ENCODE measurements around the gene RIGI. TPM values are rescaled to one million over a fixed set of nuclear protein-coding genes. Genes with fewer than 3 reads are reported as not detected.

Gene RIGI
- total and polyA plus RNA-seq, 8 donors, result 1.7 to 14.9 (median 3.5) TPM

DNA sequence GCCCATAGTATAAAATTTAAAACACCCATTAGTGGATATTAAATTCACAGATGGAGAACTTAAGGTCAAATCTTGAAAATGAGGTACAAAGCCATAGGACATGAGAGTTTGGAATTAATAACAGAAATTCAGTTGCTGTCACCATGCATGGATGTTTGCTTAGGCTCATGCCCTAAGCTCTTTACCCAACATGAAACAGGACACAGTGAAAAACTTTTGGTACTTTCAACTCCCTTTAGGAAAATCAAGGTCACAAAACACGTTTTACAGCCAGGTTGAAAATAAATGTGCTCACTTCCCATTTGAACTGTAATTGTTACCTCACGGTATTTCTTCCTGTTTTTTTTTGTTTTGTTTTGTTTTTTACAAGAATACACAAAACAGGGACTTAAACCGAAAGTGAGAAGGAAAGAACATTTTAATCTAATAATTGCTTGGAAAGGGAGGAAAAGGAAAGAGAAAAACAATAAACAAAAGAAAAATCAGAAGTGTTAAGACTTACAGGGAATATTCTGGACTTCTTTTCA, 32.5 kb upstream of the RIGI start:
- no peaks in the 10 kb centered on the region for H3K9me3 ChIP-seq
- H3K4me3 ChIP-seq, result no peak overlapping the region
- 56 to 74% (median 66%) methylated on average over 3 of the region's 3 CpGs for WGBS, 5 donors
- peak overlapping the region in 2 of 5 donors; percentile 11 to 43 for H3K27ac ChIP-seq
- DNase-seq, result no peak
- H3K36me3 ChIP-seq, result no peaks in the 10 kb centered on the region
- no peaks in the 10 kb centered on the region for H3K27me3 ChIP-seq
- H3K4me1 ChIP-seq, result peaks cover 0 to 18% (median 4%) of the 10 kb centered on the region in 4 donors
- intact Hi-C loops (cut with DNase I; ENCODE audit: low total_unique reads), result no loop called here
- TF ChIP-seq POLR2AphosphoS5 (IDR thresholded peaks at IDR 0.05) (no peak), POLR2A (IDR thresholded peaks at IDR 0.05) (no peak), EP300 (IDR thresholded peaks at IDR 0.05) (no peak)
- TF ChIP-seq, protein P1, sequence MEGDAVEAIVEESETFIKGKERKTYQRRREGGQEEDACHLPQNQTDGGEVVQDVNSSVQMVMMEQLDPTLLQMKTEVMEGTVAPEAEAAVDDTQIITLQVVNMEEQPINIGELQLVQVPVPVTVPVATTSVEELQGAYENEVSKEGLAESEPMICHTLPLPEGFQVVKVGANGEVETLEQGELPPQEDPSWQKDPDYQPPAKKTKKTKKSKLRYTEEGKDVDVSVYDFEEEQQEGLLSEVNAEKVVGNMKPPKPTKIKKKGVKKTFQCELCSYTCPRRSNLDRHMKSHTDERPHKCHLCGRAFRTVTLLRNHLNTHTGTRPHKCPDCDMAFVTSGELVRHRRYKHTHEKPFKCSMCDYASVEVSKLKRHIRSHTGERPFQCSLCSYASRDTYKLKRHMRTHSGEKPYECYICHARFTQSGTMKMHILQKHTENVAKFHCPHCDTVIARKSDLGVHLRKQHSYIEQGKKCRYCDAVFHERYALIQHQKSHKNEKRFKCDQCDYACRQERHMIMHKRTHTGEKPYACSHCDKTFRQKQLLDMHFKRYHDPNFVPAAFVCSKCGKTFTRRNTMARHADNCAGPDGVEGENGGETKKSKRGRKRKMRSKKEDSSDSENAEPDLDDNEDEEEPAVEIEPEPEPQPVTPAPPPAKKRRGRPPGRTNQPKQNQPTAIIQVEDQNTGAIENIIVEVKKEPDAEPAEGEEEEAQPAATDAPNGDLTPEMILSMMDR (IDR thresholded peaks at IDR 0.05), result no peak

DNA sequence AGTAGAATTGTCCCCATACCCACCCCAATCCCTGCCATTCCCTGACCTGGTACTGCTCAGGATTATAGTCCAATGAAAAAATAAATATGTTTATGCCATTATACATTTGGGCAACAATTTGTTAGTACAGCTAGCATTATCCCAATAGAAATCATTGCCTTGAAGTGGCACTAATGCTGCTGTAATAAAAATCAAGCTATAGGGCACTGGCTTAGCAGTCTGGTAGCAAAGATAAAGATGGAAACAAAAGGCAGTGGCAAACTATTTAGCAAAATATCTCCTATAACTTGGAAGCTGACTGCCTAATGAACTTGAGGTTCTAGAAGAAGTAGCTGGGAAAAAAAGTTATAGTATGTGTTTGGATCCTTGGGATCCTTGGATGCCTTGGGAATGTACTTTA, 28.6 kb upstream of the RIGI start:
- Histone ChIP-seq H3K4me1 (peaks cover 12 to 35% (median 19%) of the 10 kb centered on the region in 4 donors), H3K36me3 (no peaks in the 10 kb centered on the region), H3K9me3 (no peaks in the 10 kb centered on the region), H3K4me3 (no peak overlapping the region), H3K27ac (no peak overlapping the region), H3K27me3 (no peaks in the 10 kb centered on the region)
- intact Hi-C loops (cut with DNase I; ENCODE audit: low total_unique reads), result no loop called here
- DNase-seq, result no peak
- TF ChIP-seq POLR2A (IDR thresholded peaks at IDR 0.05) (no peak), POLR2AphosphoS5 (IDR thresholded peaks at IDR 0.05) (no peak), EP300 (IDR thresholded peaks at IDR 0.05) (no peak)
- TF ChIP-seq, protein P1 (IDR thresholded peaks at IDR 0.05), result no peak

GRCh38 chr9:32554107-32554506, 28.1 kb upstream of the RIGI start:
- 81 to 86% (median 84%) methylated on average over 2 of the region's 2 CpGs for WGBS, 5 donors
- no peaks in the 10 kb centered on the region for H3K9me3 ChIP-seq
- no peak overlapping the region for H3K4me3 ChIP-seq
- H3K27ac ChIP-seq, result no peak overlapping the region
- no peaks in the 10 kb centered on the region for H3K27me3 ChIP-seq
- peak in 1 of 2 donors; percentile 7 for DNase-seq
- H3K36me3 ChIP-seq, result no peaks in the 10 kb centered on the region
- TF ChIP-seq POLR2AphosphoS5 (IDR thresholded peaks at IDR 0.05) (no peak), EP300 (IDR thresholded peaks at IDR 0.05) (no peak), POLR2A (IDR thresholded peaks at IDR 0.05) (no peak)
- TF ChIP-seq, protein P1 (IDR thresholded peaks at IDR 0.05), result no peak
- H3K4me1 ChIP-seq, result peaks cover 16 to 37% (median 22%) of the 10 kb centered on the region in 4 donors
- intact Hi-C loops (cut with DNase I; ENCODE audit: low total_unique reads), result no loop called here

DNA sequence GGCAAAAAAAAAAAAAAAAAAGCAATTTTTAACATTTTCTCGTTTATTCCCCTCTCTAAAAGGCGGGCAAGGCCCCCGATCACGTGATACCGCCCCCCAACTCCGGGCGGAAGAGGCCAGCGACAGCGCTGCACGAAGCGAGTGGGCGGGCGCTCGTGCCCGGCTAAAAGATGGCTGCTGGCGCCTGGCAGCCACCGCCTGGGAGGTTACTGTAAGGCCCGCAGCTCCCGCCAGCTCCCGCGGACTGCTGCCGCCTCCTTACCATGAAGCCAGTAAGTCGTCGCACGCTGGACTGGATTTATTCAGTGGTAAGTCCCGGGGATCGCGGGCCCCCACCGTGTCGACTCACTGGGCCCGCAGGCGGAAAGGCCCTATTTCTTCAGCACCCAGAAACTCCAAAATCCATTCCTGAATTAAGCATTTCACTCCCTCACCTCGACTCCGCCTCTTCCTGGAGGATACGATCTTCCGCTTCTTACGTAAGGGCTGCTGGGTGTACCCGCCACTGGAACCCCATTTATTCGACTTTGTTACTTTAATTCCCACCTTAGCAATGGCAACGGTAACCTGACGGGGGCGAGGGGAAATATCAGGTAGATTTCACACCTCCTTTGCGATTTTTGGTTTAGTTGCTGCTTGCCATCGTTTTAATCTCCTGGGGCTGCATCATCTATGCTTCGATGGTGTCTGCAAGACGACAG, 26.3 kb upstream of the RIGI start, which contains the start of the genes SMIM27 and TOPORS:
Gene SMIM27 (plus strand): TSS at position 156 of the 701 bp plus-strand sequence. CDS start 108 bp downstream, at position 264.
Gene TOPORS (minus strand): TSS at position 415 of the 701 bp plus-strand sequence. CDS start 150 bp downstream, at position 265.
- peak within 1 kb of the TSS; percentile 96 to 100 (median 97) for H3K27ac ChIP-seq
- H3K4me3 ChIP-seq, result peak within 1 kb of the TSS; percentile 59 to 88 (median 74)
- H3K4me1 ChIP-seq, result peaks cover 16 to 42% (median 30%) of the 10 kb centered on the region in 4 donors
- 0% methylated on average over 38 to 46 of the region's 46 CpGs for WGBS, 5 donors
- no peaks in the 10 kb centered on the region for H3K9me3 ChIP-seq
- TF ChIP-seq, protein P1 (IDR thresholded peaks at IDR 0.05), result no peak
- TF ChIP-seq POLR2AphosphoS5 (IDR thresholded peaks at IDR 0.05) (peak; percentile 55 to 81 (median 73)), POLR2A (IDR thresholded peaks at IDR 0.05) (peak in 2 of 4 donors; percentile 20 to 65)
- intact Hi-C loops (cut with DNase I; ENCODE audit: low total_unique reads), result no loop called here
- peak; percentile 92 to 97 for DNase-seq
- no peaks in the 10 kb centered on the region for H3K36me3 ChIP-seq
- H3K27me3 ChIP-seq, result no peaks in the 10 kb centered on the region
